ENCODE data around the gene GCM1.

- TF ChIP-seq CTCF (conservative IDR thresholded peaks at IDR 0.05; ENCODE audit: low read length): no peak
- TF ChIP-seq EZH2phosphoT487 (IDR thresholded peaks at IDR 0.05; ENCODE audit: borderline replicate concordance): no peak
Measured at GRCh38 chr6:53125276-53125675, 23.4 kb downstream of the GCM1 start.

Data from Loucy (cell line).